SIG-M5 treated with dmso at 0.1 percent for 504 hours (cell line): Measurements from ENCODE around the gene DENND4C.
"Not testable (repeated sequence)": the region's sequence is repeated elsewhere in the genome, so short reads cannot be mapped to it uniquely, and the experiment has no call there.

ENCODE experiments used
- DNase-seq: peaks from one replicate; lab custom pipeline; 2025; ENCODE audit not compliant: unreplicated experiment; lab: John Stamatoyannopoulos, UW

The DENND4C gene

GRCh38 chr9:19369107-19369506 lies 138.6 kb downstream of the DENND4C start:
- no peak for DNase-seq

DNA sequence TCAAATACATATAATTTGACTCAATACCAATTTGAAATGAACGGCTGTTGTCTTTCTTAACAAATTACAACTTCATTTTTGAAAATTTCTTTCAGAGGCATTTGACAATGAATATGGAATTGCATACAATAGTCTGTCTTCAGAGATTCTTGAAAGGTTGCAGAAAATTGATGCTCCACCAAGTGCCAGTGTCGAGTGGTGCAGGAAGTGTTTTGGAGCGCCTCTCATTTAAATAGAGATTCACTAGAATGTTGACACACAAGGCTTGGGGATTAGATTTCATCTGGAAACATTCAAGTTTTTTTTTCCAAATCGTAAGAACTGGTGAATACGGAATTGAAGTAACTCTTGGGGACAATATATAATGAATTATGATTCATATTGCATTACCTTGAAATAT lies 141.4 kb downstream of the DENND4C start:
- DNase-seq = peak; percentile 46

- no peak for DNase-seq
Observed at GRCh38 chr9:19372567-19372966, 142.1 kb downstream of the DENND4C start.

- DNase-seq = no peak
Observed at GRCh38 chr9:19373527-19373926, 143.0 kb downstream of the DENND4C start.

DNA sequence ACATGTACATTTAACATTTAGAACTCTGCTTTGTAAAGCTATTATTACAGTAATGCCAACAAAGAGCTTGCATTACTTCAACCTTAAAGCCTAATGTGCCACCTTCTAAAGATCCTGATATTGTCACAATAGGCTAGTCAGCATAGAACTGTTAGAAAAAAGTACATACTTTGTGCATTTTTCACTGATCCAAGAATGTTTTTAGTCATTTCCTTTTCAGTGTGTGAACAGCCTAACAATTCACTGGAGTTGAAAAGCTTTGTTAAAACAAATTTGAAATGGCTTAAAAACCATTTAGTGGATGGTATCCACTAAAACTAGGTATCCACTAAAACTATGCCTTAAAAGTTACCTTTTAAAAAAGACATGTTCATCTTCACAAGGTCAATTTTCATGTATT lies 145.0 kb downstream of the DENND4C start:
- DNase-seq = no peak

DNA sequence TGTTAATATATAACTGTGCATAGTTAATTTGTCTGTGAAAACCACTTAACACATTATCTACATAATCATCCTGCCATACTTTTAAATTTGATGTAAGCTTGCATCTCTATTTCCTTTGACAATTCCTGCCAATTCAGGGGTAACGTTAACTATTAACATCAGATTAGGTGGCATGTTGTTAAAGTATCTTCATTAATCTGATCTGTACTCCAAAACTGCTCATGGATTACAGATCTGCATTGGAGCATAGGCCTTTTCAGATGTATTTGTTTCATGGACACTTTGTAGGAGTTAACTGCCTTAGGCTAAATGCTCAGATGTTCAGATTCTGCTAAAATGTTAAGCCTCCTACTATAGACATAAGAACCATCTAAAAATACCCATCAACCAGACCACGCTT lies 146.4 kb downstream of the DENND4C start:
- DNase-seq = no peak

GRCh38 chr9:19378164-19378563 lies 147.7 kb downstream of the DENND4C start:
- peak; percentile 45 for DNase-seq

DNA sequence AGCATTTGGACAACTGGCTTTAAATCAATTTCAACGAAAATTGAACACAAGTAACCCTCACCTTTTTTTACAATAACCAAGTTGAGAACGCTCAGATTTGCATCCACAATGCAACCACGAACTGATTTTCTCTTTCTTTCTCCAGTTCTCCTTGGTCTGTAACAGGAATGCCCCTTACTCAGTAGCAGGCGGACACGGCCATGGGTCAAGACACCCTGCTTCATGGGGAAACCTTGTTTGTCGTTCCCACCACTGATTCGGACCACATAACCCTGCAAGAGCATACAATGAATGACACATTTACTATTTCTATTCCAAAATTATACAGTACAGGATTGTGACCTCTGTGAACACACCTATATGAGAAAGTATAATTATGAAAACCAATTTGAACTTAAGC lies 148.2 kb downstream of the DENND4C start:
- no peak for DNase-seq

GRCh38 chr9:19379283-19379682 lies 148.8 kb downstream of the DENND4C start:
- no peak for DNase-seq

DNA sequence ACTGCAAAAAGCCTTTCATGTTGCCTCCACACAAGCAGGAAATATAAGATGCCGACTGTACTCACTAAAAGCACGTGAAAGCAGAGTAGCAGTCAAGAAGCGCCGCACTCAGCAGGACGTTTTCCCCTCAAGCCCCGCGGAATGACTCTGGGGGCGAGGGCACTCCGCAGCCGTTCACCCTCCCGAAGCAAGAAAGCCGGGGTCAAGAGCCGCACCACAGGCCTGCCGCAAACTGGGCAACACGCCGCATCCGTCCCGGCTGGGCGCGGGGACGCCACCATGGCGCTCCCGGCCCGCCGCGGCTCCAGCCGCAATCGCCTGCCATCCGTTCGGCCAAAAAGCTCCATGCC lies 149.2 kb downstream of the DENND4C start:
- DNase-seq = no peak

- no peak for DNase-seq
Observed at GRCh38 chr9:19380826-19381075, 150.3 kb downstream of the DENND4C start.

DNA sequence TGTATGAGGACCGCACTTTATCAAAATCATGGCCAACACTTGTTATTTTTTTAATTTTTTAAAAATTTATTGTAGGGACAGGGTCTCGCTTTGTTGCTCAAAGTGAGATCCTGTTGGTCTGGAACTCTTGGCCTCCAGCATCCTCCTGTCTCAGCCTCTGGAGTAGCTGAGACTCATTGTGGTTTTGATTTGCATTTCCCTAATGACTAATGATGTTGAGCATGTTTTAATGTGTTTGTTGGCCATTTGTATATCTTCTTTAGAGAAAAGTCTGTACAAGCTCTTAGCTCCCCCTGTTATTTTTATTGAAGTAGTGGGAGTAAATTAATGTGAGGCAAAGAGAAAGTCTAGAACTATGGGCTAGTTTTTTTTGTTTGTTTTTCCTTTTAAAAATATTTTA lies 151.2 kb downstream of the DENND4C start:
- no peak for DNase-seq

GRCh38 chr9:19385212-19385611 lies 154.7 kb downstream of the DENND4C start:
- DNase-seq = not testable (repeated sequence)

GRCh38 chr9:19385786-19386501 lies 155.5 kb downstream of the DENND4C start:
- DNase-seq = no peak

DNA sequence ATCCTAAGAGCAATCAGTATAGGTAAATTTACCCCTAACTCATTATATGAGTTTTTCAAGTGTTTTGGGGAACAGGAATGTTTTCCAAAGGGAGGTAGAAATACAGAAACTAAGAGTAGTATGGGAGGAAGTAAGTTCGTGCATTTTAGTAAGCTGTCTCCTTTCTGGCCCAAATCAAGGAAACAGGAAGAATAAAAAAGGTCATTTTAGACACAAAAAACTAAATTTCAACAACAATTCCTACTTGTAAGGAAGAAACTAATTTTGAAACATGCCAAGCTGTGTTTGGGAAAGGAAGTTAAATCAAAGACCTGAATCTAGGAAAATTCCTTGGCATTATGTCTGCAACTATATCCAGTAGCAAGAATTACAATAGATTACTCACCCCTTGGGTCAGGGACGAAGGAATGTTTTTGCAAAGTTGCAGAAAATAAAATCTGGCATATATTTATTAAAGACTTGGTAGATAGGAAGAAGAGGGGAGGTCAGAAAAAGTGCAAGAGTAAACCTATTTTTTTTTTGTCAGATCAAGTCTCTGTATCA lies 156.1 kb downstream of the DENND4C start:
- DNase-seq = no peak

DNA sequence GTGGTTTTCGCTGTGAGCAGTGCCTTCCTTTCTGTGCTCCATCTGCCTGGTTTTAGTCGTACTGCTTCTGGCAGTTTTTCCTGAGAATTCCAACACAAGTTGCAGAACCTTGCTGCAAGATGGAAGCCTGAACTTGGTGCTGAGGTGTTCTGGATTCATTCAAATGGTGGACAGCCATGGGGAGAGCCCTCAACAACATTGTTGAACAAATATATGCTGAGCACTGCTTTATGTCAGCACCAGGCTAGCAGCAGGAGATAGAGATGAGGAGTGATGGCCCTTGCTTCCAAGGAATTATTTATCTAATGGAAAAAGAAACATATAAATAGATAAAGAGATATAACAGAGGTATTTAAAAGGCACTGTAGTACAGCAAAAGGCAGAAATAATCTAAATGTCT lies 156.8 kb downstream of the DENND4C start:
- DNase-seq = no peak

GRCh38 chr9:19389539-19389938 lies 159.0 kb downstream of the DENND4C start:
- not testable (repeated sequence) for DNase-seq

GRCh38 chr9:19397845-19398244 lies 167.4 kb downstream of the DENND4C start:
- DNase-seq = no peak

DNA sequence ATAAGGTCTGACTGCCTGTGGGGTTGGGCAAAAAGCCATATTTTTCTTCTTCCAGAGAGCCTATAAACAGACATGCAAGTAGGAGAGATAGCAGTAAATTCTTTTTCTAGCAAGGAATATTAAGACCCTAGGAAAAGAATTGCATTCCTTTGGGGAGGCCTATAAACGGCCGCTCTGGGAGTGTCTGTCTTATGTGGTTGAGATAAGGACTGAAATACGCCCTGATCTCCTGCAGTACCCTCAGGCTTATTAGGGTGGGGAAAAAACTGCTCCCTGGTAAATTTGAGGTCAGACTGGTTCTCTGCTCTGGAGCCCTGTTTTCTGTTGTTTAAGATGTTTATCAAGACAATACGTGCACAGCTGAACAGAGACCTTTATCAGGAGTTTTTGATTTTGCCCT lies 172.7 kb downstream of the DENND4C start:
- DNase-seq = not testable (repeated sequence)

- peak; percentile 44 for DNase-seq
Observed at GRCh38 chr9:19404283-19405075, 174.0 kb downstream of the DENND4C start.

DNA sequence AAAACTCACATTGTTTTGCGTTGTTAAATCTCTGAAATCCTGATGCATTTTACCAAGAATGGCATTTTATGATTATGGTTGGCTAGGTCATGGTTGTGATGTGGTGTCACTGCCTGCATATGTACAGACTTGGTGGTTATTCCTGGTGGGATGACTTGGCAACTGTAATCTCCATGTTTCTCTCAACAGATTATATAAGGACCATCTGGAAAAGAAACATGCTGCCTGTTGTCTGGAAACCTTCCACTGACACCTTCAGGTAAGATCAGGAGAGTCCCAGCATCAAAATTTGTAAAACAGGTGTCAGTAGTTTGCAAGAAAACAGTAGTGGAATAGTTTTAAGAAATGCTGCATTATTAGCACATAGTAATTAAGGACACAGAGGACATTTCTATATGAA lies 175.3 kb downstream of the DENND4C start:
- DNase-seq = no peak

DNA sequence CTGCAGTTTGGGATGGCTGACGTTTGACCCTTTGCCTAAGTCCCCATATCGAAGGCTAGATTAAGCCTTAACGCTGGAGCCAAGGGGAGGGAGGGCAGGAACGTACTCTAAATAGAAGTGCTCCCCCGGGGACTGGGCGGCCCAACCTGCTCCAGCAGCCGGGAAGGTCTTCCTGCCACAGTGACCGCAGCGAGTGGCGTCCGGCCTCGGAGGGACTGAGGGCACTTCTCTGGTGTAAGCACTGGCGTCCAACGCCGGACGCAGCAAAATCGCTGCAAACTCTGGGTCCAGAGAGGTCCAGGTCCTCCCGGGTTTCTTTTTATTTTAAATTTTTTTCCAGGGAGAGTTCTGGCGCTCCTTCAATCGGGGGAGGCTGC lies 177.8 kb downstream of the DENND4C start:
- DNase-seq = no peak
